Natural killer cell (primary cell): ENCODE data around the gene CERS5. TPM values are rescaled to one million over a fixed set of nuclear protein-coding genes. Genes with fewer than 3 reads are reported as not detected.

Source experiments
- ATAC-seq, 3 donors: fragments of 150-1000 bp in 2 of 3; fragments of 200-7000 bp in 1 of 3; cut with Tn5 transposase; 1 replicate in 1 of 3; 2 replicates in 2 of 3; pipeline ENCODE4 v1.10.0; 2021; ENCODE audit warnings: mild to moderate bottlenecking in 2 of 3, moderate library complexity in 2 of 3
- DNase-seq, 2 donors: peaks; one replicate each; pipeline versions ENCODE4 v3.0.0 to v3.0.0-alpha.2; 2013 to 2021; ENCODE audit warnings: mixed read lengths in 1 of 2
- H3K27ac ChIP-seq: one replicate; pipeline ENCODE4 v1.5.1; 2013; ENCODE audit warnings: mild to moderate bottlenecking, low read length
- H3K27me3 ChIP-seq: one replicate; pipeline ENCODE4 v1.6.1; 2013; ENCODE audit warnings: low read length; ENCODE audit not compliant: control insufficient read depth, insufficient read depth
- H3K36me3 ChIP-seq: one replicate; pipeline ENCODE4 v1.6.1; 2013; ENCODE audit warnings: low read length; ENCODE audit not compliant: control insufficient read depth, insufficient read depth
- H3K4me1 ChIP-seq: one replicate; pipeline ENCODE4 v1.6.1; 2013; ENCODE audit warnings: low read length; ENCODE audit not compliant: control insufficient read depth, insufficient read depth
- H3K4me3 ChIP-seq: one replicate; pipeline ENCODE4 v1.5.1; 2013; ENCODE audit warnings: low read length
- H3K9me3 ChIP-seq: one replicate; pipeline ENCODE4 v1.6.1; 2013; ENCODE audit warnings: low read length; ENCODE audit not compliant: control insufficient read depth, insufficient read depth
- H3K27ac Mint-ChIP-seq, 2 donors: one replicate each; pipeline ENCODE4 v1.8.0; 2022; ENCODE audit warnings: mild to moderate bottlenecking in 2 of 2, mixed read lengths in 2 of 2, moderate library complexity in 1 of 2
- H3K27me3 Mint-ChIP-seq, 2 donors: one replicate each; pipeline ENCODE4 v1.8.0; 2022; ENCODE audit warnings: low read depth in 2 of 2, mixed read lengths in 2 of 2
- H3K36me3 Mint-ChIP-seq: one replicate; pipeline ENCODE4 v1.8.0; 2022; ENCODE audit warnings: mixed read lengths
- H3K4me1 Mint-ChIP-seq, 2 donors: one replicate each; pipeline ENCODE4 v1.8.0; 2022; ENCODE audit warnings: mixed read lengths in 2 of 2
- H3K4me3 Mint-ChIP-seq: one replicate; pipeline ENCODE4 v1.8.0; 2022; ENCODE audit warnings: mild to moderate bottlenecking, moderate library complexity, mixed read lengths
- H3K9me3 Mint-ChIP-seq, 2 donors: one replicate each; pipeline ENCODE4 v1.8.0; 2022; ENCODE audit warnings: mixed read lengths in 2 of 2
- CTCF ChIP-seq: fragments of 200-600 bp; IDR thresholded peaks from one replicate; pipeline ENCODE4 v1.8.0; 2022; ENCODE audit warnings: antibody characterized with exemption
- WGBS: methylation state at CpG from one replicate; pipeline ENCODE4 v1.1.7; 2013; ENCODE audit warnings: missing lambda C conversion rate; ENCODE audit not compliant: insufficient coverage; 5-methylcytosine and 5-hydroxymethylcytosine counted together
- intact Hi-C: fragments of 100-400 bp; cut with micrococcal nuclease; formaldehyde crosslinking; loops from one replicate; pipeline ENCODE4 v1.14.2; 2022
- total RNA-seq, 4 donors: library from RNA; stranded (reverse); fragments of 120-200 nt in 1 of 4; gene quantifications; one replicate each; pipeline versions ENCODE4 v1.2.3 to v1.2.4, GENCODE V29; 2013 to 2022

CERS5 gene
- total RNA-seq, 3 donors from 2014 or later (not counting 1 experiment from before 2014, with no cell fraction given): 69.9 to 81.2 (median 75.8) TPM

GRCh38 chr12:50200552-50201273 is 33.5 kb upstream of the CERS5 start:
- no peak overlapping the region for H3K4me3 ChIP-seq
- Mint-ChIP-seq H3K9me3 (no peaks in the 10 kb centered on the region), H3K4me1 (no peaks in the 10 kb centered on the region), H3K27ac (no peak overlapping the region), H3K4me3 (no peak overlapping the region), H3K27me3 (no peaks in the 10 kb centered on the region), H3K36me3 (peaks cover 5% of the 10 kb centered on the region)
- no peaks in the 10 kb centered on the region for H3K9me3 ChIP-seq
- H3K4me1 ChIP-seq: no peaks in the 10 kb centered on the region
- no CpG with 5 or more reads among the region's 2 CpGs for WGBS
- no peak for ATAC-seq
- H3K27ac ChIP-seq: no peak overlapping the region
- no peak for DNase-seq
- peaks cover 44% of the 10 kb centered on the region for H3K36me3 ChIP-seq
- no peak for TF ChIP-seq CTCF
- H3K27me3 ChIP-seq: no peaks in the 10 kb centered on the region
- intact Hi-C loops: no loop called here

- no peak overlapping the region for H3K27ac ChIP-seq
- H3K9me3 ChIP-seq: no peaks in the 10 kb centered on the region
- Mint-ChIP-seq H3K4me3 (no peak overlapping the region), H3K9me3 (no peaks in the 10 kb centered on the region), H3K4me1 (no peaks in the 10 kb centered on the region), H3K27me3 (no peaks in the 10 kb centered on the region), H3K36me3 (peaks cover 5% of the 10 kb centered on the region), H3K27ac (no peak overlapping the region)
- H3K27me3 ChIP-seq: no peaks in the 10 kb centered on the region
- H3K4me1 ChIP-seq: no peaks in the 10 kb centered on the region
- H3K4me3 ChIP-seq: no peak overlapping the region
- TF ChIP-seq CTCF: no peak
- WGBS: 92% methylated on average over 5 of the region's 5 CpGs
- ATAC-seq: no peak
- no peak for DNase-seq
- H3K36me3 ChIP-seq: peaks cover 31% of the 10 kb centered on the region
- intact Hi-C loops: no loop called here
Observed at GRCh38 chr12:50198829-50199228, 31.7 kb upstream of the CERS5 start.

GRCh38 chr12:50197297-50197727 is 30.1 kb upstream of the CERS5 start:
- intact Hi-C loops: no loop called here

More at GRCh38 chr12:50197297-50197727, 30.1 kb upstream of the CERS5 start:
- Histone ChIP-seq H3K27ac (no peak overlapping the region), H3K9me3 (no peaks in the 10 kb centered on the region), H3K4me1 (no peaks in the 10 kb centered on the region), H3K27me3 (no peaks in the 10 kb centered on the region), H3K4me3 (no peak overlapping the region), H3K36me3 (peaks cover 27% of the 10 kb centered on the region)
- DNase-seq (no peak), ATAC-seq (no peak)
- Mint-ChIP-seq H3K4me1 (no peaks in the 10 kb centered on the region), H3K4me3 (no peak overlapping the region), H3K36me3 (peaks cover 5% of the 10 kb centered on the region), H3K27me3 (no peaks in the 10 kb centered on the region), H3K9me3 (no peaks in the 10 kb centered on the region), H3K27ac (no peak overlapping the region)
- 90% methylated on average over 5 of the region's 5 CpGs for WGBS
- TF ChIP-seq CTCF: no peak
